CD4-positive, CD25-positive, alpha-beta regulatory T cell (primary cell): ENCODE results near the gene E2F7. TPM values are rescaled to one million over a fixed set of nuclear protein-coding genes. Genes with fewer than 3 reads are reported as not detected.

Source experiments
- ATAC-seq, 2 donors: fragments of 150-1000 bp; cut with Tn5 transposase; one replicate each; pipeline ENCODE4 v1.10.0; 2021; ENCODE audit warnings: low read depth in 2 of 2, moderate number of reproducible peaks in 2 of 2, moderate library complexity in 1 of 2
- DNase-seq, 3 donors: peaks; one replicate each; pipeline versions ENCODE4 v3.0.0 to v3.0.0-alpha.2; 2012 to 2022; ENCODE audit warnings: mixed read lengths in 1 of 3
- H3K27ac ChIP-seq: one replicate; pipeline ENCODE4 v1.7.0; 2013; ENCODE audit warnings: mild to moderate bottlenecking, low read length; ENCODE audit not compliant: insufficient read depth, poor library complexity, severe bottlenecking
- H3K27me3 ChIP-seq: one replicate; pipeline ENCODE4 v1.7.0; 2013; ENCODE audit warnings: low read length; ENCODE audit not compliant: control insufficient read depth, insufficient read depth
- H3K36me3 ChIP-seq: one replicate; pipeline ENCODE4 v1.7.0; 2013; ENCODE audit warnings: mild to moderate bottlenecking, low read length, moderate library complexity; ENCODE audit not compliant: control insufficient read depth, insufficient read depth
- H3K4me1 ChIP-seq: 2 replicates; pipeline ENCODE4 v1.7.0; 2013; ENCODE audit warnings: mild to moderate bottlenecking, low read length; ENCODE audit not compliant: insufficient read depth, control insufficient read depth, poor library complexity, severe bottlenecking
- H3K4me3 ChIP-seq: one replicate; pipeline ENCODE4 v1.7.0; 2013; ENCODE audit warnings: low read depth, mild to moderate bottlenecking, low read length, moderate library complexity
- H3K9me3 ChIP-seq, 2 experiments: 1 replicate in 1 of 2; 2 replicates in 1 of 2; pipeline ENCODE4 v1.7.0; 2013; ENCODE audit warnings: low read length in 2 of 2, mild to moderate bottlenecking in 1 of 2, moderate library complexity in 1 of 2; ENCODE audit not compliant: control insufficient read depth in 2 of 2
- H3K27ac Mint-ChIP-seq, 3 donors: one replicate each; pipeline ENCODE4 v1.8.0; 2020 to 2022; ENCODE audit warnings: mild to moderate bottlenecking in 3 of 3, mixed read lengths in 3 of 3, moderate library complexity in 2 of 3
- H3K27me3 Mint-ChIP-seq: one replicate; pipeline ENCODE4 v1.8.0; 2022; ENCODE audit warnings: mild to moderate bottlenecking, mixed read lengths
- H3K36me3 Mint-ChIP-seq: one replicate; pipeline ENCODE4 v1.8.0; 2020; ENCODE audit warnings: mixed read lengths
- H3K4me1 Mint-ChIP-seq, 4 donors: one replicate each; pipeline ENCODE4 v1.8.0; 2020 to 2022; ENCODE audit warnings: mixed read lengths in 4 of 4, mild to moderate bottlenecking in 1 of 4
- H3K4me3 Mint-ChIP-seq, 4 donors: one replicate each; pipeline ENCODE4 v1.8.0; 2020 to 2022; ENCODE audit warnings: mild to moderate bottlenecking in 4 of 4, mixed read lengths in 4 of 4, moderate library complexity in 3 of 4
- H3K9me3 Mint-ChIP-seq, 7 donors: one replicate each; pipeline ENCODE4 v1.8.0; 2020 to 2022; ENCODE audit warnings: mixed read lengths in 7 of 7, mild to moderate bottlenecking in 3 of 7, moderate library complexity in 2 of 7
- polyA plus RNA-seq, 4 donors: library from polyadenylated mRNA; unstranded; fragments of 300-500 nt; fragmentation: Illumina TruSeq; gene quantifications; one replicate each; pipeline ENCODE4 v1.2.3, GENCODE V29; 2021
- total RNA-seq: library from RNA; stranded (reverse); gene quantifications from one replicate; pipeline ENCODE4 v1.2.3, GENCODE V29; 2022

The E2F7 gene
- total and polyA plus RNA-seq, 5 donors from 2014 or later: 0.13 to 1.6 (median 0.21) TPM; not detected in 2

GRCh38 chr12:76983420-76983819, 81.9 kb downstream of the E2F7 start:
- H3K4me3 Mint-ChIP-seq: no peak overlapping the region
- DNase-seq: no peak
- H3K36me3 Mint-ChIP-seq: no peaks in the 10 kb centered on the region
- H3K27me3 ChIP-seq: no peaks in the 10 kb centered on the region
- H3K27ac ChIP-seq: no peak overlapping the region
- no peak for ATAC-seq
- peaks cover 0 to 25% (median 7%) of the 10 kb centered on the region in 7 donors for H3K9me3 Mint-ChIP-seq
- peaks cover 0 to 7% of the 10 kb centered on the region in 2 experiments for H3K9me3 ChIP-seq
- peaks cover 8% of the 10 kb centered on the region for H3K27me3 Mint-ChIP-seq
- H3K4me3 ChIP-seq: no peak overlapping the region
- no peaks in the 10 kb centered on the region for H3K4me1 ChIP-seq
- H3K27ac Mint-ChIP-seq: no peak overlapping the region
- no peaks in the 10 kb centered on the region for H3K36me3 ChIP-seq
- no peaks in the 10 kb centered on the region for H3K4me1 Mint-ChIP-seq

- Histone ChIP-seq H3K4me3 (no peak overlapping the region), H3K9me3 (peaks cover 0 to 7% of the 10 kb centered on the region in 2 experiments), H3K27ac (no peak overlapping the region), H3K27me3 (no peaks in the 10 kb centered on the region), H3K4me1 (no peaks in the 10 kb centered on the region), H3K36me3 (no peaks in the 10 kb centered on the region)
- H3K4me3 Mint-ChIP-seq: no peak overlapping the region
- ATAC-seq (no peak), DNase-seq (no peak)
- H3K27me3 Mint-ChIP-seq: peaks cover 6% of the 10 kb centered on the region
- H3K9me3 Mint-ChIP-seq: peaks cover 0 to 21% (median 8%) of the 10 kb centered on the region in 7 donors
- H3K27ac Mint-ChIP-seq: no peak overlapping the region
- H3K36me3 Mint-ChIP-seq: no peaks in the 10 kb centered on the region
- no peaks in the 10 kb centered on the region for H3K4me1 Mint-ChIP-seq
These were observed 85.2 kb downstream of the E2F7 start for GRCh38 chr12:76980196-76980595.

- no peak overlapping the region for H3K4me3 ChIP-seq
- H3K27me3 Mint-ChIP-seq: peaks cover 20% of the 10 kb centered on the region
- DNase-seq: no peak
- H3K27ac Mint-ChIP-seq: no peak overlapping the region
- H3K9me3 ChIP-seq: no peaks in the 10 kb centered on the region
- ATAC-seq: no peak
- H3K27ac ChIP-seq: no peak overlapping the region
- no peaks in the 10 kb centered on the region for H3K36me3 Mint-ChIP-seq
- H3K4me1 Mint-ChIP-seq: no peaks in the 10 kb centered on the region
- H3K4me3 Mint-ChIP-seq: no peak overlapping the region
- H3K4me1 ChIP-seq: no peaks in the 10 kb centered on the region
- peaks cover 0 to 14% (median 2%) of the 10 kb centered on the region in 7 donors for H3K9me3 Mint-ChIP-seq
- no peaks in the 10 kb centered on the region for H3K36me3 ChIP-seq
- peaks cover 3% of the 10 kb centered on the region for H3K27me3 ChIP-seq
These were observed 88.5 kb downstream of the E2F7 start for GRCh38 chr12:76976777-76977382.

Other genes starting within 250 kb of the E2F7 start
- not detected for gene CSRP2, start 186.6 kb downstream of the E2F7 start, total RNA-seq
- 1 to 10 TPM in 1 of 4 donors, under 1 TPM in 3; 0.42 to 1.7 (median 0.53) TPM for gene CSRP2, start 186.6 kb downstream of the E2F7 start, polyA plus RNA-seq